GM21529 (cell line): ENCODE results near the gene LTBP1.
"Not testable (repeated sequence)": the region's sequence is repeated elsewhere in the genome, so short reads cannot be mapped to it uniquely, and the experiment has no call there.

Experiments used
- ATAC-seq: cut with Tn5 transposase; IDR thresholded peaks from one replicate; pipeline ENCODE4 v1.9.1; 2021; ENCODE audit not compliant: unreplicated experiment

Gene LTBP1

DNA sequence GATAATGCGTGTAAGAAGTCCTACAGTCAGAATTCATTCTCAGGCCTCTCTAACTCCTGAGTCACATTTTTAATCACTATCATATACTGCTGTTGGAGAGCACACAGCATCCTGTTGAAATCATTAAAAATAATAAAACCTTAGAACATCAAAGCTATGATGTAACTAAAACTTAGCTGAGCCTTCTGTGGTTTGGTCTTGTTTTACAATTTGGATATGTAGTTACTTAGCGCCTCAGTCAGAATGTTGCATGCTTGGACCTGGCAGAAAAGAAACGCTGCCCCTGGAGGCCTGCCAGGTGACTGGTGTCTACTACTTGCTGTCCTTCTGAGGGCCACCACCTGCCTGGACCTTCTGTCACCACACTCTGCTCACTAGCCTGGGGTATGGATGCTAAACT, 268.5 kb downstream of the LTBP1 start:
- no peak for ATAC-seq

DNA sequence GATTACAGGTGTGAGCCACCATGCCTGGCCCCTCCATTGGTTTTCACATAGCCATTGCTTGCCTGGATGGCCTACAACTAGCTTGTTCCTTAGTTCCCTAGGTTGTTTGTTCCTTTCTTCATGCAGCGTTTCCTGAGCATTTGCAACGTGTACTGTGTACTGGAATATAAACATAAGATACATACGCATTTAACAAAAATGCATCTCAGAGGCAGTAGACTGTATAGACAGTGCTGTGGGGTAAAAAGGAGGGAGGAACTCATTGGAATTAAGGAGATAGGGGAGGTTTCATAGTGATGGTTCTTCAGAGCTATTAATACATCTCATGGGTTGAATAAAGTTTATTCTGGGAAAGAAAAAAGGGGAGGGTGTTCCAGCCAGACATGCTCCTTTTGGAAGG, 269.2 kb downstream of the LTBP1 start:
- no peak for ATAC-seq

DNA sequence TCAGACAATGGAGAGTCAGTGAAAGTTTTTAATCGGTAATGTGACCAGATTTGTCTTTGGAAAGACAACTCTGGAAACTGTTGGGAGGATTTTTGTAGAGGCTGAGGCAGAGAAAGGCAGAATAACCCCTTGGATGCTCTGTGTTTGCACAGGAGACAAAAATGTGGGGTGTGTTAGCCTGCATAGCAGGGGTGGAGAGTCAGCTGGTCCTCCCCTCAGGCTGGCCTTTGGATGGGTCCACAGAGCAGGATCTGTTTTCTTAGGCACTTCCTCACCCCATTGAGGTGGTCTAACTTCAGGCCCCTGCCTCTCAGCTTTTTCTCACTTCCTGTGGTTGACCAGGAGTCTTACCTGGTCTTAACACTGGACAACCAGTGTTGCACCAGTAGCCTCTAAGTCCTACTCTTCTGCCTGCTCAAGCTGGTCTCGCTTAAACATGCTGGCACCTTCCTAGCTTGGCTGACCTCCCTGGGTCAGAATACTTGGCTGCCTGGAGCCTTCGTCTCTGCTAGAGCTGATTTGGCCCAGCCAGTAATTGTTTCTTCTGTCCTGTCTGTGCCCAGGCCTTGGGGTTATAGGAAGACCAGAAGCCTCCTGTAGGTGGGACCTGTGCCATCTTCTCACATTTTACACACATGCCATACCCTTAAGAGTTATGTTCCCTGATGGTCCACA, 269.9 kb downstream of the LTBP1 start:
- no peak for ATAC-seq

DNA sequence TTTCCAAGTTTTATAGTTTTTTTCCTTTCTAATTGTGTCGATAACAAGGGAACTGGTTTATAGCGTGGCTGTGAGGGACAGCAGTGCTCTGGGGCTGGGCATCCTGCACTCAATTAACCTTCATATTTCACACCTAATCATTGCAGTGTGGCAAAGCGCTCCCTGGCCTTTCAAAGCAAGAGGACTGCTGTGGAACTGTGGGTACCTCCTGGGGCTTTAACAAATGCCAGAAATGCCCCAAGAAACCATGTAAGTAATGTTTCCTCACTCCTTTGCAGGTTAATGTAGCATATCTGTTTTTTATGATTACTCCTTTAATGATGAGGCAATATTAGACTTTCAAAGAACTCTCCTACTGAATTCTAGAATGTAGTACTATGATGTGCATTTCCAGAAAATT, 270.7 kb downstream of the LTBP1 start:
- ATAC-seq, result no peak

DNA sequence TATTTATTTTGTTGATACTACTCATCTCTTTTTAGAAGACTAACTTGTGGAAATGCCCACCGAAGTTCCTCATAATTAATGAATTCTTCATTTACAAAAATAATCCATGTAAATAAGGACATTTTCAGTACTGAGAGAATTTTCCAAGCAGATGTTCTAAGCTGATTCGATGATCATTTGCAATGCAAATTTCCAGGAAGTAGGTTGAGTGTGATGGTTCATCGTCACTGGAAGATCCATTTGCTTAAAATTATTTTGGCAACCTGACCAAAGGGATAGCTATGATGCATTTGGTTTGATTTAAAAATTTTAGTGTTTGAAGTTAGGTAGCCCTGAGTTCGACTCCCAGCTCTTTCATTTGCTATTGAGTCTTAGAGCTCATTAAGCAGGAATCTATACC, 272.4 kb downstream of the LTBP1 start:
- ATAC-seq, result no peak

DNA sequence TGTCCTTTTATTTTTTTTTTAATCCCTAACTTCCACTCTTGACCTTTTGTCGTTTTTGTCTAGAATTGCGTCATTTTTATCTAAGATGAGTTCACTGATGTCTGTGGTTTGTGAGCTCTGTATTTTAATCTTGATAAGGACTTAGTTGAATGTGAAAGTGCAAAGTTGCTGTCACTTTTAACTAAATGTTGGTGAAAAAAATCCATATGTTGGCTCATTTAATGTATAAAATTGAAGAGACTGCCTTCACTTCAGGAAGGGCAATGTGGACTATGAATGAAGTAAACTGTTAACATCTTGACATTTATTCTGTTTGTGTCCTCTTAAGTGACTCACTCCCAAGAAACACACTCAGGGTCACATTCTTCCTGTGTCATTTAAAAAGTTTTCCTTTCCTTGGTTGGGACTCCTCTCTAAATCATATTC, 273.1 kb downstream of the LTBP1 start:
- ATAC-seq, result no peak

DNA sequence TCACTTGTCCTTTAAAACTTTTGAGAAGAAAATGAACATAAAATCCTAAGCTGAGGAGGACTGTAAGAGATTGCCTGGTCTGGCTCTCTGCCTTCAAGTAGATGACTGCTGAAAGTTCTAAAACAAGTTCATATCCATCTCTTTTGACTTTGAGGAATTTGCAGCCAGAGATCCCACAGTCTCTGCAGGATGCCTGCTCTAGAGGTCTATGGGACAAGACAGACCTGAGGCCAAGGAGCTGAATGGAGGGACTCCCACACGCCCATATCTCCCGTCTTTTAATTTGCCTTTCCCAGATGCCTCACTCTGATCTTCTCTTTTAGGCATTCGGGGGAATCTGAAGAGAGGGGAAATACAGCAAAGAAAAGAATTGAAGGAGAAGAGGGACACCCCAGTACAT, 273.8 kb downstream of the LTBP1 start:
- no peak for ATAC-seq

DNA sequence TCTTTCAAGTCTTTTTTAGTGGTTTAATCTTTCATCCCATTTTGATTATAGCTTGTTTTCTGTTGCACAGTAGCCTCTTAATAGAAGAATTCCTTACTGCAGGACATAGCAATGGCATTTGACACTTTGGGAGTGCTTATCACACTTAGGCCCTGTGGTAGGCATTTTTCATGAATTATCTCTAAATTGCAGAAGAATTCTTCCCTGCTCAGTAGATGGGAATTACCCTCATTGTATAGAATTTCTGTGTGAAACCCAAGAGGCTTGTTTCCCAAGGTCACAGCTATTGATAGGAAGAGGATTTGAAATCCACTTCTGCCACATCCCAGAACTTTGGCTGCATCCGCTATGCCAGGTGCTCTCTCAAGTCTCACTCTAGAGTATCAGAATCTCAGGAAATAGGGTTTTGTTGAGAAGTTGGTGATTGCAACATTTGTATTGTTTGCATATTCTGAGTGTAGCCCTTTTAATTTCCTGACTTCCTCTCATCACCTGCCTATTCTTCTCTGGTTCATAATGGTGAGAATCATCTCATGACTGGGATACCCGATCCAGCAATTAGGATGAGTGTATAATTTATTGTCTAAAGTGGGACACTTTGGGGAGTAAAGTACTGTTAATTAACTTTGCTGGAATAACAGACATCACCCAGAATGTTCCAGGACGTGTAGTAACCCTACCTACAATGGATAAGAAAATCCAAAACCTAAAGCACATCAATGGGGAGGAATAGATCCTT, 274.5 kb downstream of the LTBP1 start:
- ATAC-seq, result no peak

DNA sequence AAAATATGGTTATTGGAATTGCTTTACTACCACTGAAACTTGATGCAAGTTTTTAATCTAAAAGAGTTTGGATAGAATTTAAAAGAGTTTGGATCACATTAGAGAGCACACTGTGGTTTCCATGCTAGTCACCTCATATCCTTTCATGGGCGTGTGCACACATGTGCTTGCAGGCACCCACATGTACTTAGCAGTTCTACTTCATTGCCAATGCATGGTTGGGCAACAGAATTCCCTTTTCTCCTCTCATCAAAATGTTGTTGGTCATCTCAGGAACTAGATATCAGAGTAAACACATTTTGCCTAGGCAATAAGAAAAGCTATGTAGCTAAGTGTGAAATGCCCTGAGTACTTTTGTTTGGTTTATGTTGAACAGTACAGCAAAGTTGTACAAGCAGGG, 275.6 kb downstream of the LTBP1 start:
- no peak for ATAC-seq

DNA sequence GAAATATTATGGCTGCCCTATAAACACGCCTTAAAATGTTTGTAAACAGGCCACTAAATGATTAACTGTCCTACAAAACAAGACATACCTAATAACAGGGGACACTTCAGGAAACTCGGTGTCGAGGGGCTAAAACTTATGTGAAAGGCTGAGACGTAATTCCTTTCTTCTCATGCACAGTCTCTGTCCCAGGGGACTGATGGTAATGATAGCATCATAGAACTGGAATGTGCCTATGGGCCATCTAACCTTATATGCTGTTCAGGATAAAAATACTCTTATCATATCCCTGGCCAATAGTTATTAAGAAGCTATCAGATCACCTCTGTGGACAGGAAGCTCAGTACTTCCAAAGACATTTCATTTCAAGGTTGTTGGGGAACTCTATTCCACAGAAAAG, 277.1 kb downstream of the LTBP1 start:
- ATAC-seq, result no peak

DNA sequence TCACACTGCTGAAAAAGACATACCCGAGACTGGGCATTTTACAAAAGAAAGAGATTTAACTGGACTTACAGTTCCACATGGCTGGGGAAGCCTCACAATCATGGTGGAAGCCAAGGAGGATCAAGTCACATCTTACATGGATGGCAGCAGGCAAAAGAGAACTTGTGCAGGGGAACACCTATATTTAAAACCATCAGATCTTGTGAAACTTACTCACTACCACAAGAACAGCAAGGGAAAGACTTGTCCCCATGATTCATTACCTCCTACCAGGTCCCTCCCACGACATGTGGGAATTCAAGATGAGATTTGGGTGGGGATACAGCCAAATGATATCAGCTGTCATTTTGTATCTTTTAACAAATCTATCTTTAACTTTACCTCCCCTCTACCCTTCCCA, 278.6 kb downstream of the LTBP1 start:
- no peak for ATAC-seq

DNA sequence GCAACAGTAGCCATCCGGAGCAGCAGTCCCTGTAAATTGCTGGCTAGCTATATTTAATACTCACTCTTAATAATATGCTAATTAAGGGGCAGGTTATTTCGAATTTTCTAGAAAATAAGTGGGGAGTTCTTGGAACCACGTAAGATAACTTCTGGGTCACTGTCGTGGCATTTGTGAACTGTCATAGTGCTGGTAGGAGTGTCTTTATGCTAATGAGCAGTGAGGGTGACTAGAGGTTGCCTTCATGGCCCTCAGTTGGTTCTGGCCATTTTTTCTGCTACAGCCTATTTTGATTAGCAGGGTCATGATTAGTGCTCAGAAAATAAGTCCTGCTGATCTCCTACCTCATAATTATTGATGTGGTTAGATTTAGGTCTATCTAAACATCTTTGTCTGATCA, 279.8 kb downstream of the LTBP1 start:
- no peak for ATAC-seq

DNA sequence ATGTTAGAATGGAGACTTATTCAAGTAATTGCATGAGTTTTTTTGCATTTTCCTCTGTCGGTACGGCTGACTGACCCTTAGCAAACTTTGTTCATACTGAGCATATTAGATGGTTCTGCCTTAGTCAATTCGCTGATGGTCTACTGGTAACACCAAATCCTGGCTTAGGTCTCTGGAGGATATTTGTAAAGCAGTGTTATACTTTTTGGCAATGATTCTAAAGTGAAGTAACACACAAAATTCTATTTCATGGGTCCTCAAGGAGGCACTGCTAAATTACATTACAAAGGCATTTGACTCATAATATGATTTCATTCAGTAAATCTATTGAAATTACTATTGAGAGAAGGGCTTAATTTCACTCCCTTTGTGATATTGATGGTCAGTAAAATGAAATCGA, 282.9 kb downstream of the LTBP1 start:
- ATAC-seq, result no peak

DNA sequence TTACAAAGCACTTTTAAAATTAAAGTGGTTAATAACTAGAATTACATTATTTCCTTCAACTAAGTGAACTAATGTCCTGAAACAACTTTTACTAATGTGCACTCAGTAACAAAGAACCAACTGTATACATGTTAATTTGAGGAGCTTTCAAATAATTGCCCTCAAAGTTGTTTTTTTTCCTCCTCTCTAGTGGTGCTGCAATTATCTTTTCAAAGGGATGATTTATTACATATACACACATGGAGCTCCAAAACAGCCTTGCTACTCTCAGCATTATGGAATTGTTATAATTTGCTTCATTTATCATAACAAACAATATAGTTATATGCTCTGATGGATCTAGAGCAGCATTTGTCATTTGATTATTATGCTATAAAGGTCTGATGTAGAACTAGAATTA, 283.4 kb downstream of the LTBP1 start:
- no peak for ATAC-seq

DNA sequence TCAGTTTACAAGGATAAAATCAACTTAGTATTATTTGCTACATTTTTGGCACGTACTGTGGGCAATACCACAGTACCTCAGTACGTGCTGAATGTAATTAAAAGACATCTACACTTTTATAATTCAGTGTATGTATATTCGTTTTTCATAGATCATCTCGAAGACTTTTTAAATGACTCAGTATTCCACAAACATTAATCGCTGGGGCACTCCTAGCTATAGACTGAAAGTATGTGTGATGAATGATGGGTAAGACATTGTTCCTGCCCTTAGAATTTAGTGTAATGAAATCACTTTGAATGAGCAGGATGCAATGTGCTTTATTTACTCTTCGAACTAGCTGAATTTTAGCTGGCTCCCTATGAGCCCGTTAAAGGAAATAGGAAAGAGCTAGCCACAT, 284.1 kb downstream of the LTBP1 start:
- ATAC-seq, result no peak

DNA sequence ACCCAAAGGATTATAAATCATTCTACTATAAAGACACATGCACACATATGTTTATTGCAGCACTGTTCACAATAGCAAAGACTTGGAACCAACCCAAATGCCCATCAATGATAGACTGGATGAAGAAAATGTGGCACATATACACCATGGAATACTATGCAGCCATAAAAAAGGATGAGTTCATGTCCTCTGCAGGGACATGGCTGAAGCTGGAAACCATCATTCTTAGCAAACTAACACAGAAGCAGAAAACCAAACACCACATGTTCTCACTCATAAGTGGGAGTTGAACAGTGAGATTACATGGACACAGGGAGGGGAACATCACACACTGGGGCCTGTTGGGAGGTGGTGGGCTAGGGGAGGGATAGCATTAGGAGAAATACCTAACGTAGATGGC, 288.8 kb downstream of the LTBP1 start:
- ATAC-seq, result not testable (repeated sequence)

DNA sequence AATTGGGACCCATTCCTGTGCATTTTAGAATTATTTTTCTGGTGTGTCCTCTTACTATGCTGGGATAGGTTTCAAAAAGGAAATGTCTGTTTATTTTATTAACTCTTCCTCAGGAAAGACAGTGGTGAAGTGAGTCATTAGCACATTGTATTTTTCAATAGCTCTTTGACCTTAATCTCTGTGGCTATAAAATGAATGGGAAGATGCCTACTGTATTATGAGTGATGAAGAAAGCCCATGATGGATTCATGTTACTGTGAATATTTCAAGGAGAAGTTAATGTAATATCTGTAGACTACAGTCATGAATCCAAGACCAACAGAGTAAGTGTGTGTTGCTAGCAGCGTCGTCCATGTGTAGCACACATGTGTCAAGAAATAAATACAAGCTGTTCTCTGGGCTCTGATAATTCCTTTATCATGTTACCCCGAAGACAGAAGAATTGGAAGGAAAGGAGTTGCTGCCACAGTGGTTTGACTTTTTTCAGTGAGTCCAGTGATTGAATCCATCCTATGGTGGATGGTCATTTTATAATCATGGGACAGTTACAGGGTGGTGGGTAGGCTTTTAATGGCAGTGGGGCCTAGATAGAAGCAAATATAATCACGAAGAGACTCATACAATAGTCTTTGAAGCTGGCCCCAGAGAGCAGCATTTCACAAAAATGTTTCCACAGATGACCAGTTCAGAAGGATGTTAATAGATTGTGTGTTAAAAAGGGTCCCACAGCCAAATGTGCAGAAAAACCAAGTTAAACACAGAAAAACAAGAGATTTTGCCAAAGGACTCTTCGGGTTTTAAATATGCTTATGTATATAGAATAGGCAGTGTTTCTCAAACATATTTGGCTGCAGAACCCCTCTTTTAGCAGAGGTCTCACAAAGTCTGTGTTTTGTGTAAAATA, 290.0 kb downstream of the LTBP1 start:
- ATAC-seq, result no peak

DNA sequence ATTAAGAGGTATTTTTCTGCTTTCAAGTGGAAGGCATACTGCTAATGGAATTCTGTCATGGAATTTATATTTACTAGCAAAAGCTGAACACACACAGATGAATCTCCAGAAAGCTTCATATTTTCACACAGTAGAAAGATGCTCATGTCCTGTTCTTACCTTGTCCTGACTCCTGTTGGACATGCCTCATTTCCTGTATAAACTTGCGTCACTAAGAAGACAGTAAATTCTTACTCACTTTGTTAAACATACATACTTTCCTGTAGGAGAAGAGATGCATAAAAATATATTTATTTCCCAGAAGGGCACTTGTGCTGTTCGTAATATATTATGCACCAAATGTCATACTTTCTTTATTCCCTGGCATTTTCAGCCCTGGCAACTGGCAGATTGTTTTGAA, 291.4 kb downstream of the LTBP1 start:
- no peak for ATAC-seq

DNA sequence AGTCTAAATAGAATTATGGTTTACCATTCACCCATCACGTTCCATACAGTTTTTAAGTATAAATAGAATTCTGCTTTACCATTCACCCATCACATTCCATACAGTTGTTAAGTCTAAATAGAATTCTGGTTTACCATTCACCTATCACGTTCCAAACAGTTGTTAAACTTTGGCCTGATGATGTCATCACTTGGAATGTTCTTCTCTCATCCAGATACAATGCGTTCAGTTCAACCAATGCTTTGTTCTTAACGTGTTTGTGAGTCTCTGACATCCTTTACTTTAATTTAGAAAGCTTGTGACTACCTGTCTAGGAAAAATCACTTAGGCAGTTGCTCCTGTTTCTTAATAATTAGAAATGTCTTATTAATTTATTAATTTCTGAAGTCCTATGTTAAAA, 293.4 kb downstream of the LTBP1 start:
- ATAC-seq, result no peak

DNA sequence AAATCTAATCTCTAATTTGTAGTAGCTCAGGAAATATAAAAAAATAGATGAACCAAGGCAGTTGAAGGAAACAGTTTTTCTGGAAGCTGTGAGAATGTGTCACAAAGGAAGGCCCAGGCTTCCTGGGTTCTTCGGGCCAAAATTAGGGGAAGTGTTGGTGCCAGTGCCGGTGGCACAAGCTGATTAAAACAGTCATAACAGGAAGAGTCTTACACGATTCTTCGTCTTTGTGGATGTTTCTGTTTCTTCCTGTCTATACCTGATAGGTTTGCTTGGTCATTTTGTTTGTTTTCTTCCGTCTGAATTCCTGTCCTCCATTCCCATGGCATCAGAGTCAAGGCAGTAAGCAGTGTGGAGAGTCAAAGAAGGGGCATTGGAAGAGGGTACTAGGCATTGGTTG, 294.3 kb downstream of the LTBP1 start:
- ATAC-seq, result no peak

DNA sequence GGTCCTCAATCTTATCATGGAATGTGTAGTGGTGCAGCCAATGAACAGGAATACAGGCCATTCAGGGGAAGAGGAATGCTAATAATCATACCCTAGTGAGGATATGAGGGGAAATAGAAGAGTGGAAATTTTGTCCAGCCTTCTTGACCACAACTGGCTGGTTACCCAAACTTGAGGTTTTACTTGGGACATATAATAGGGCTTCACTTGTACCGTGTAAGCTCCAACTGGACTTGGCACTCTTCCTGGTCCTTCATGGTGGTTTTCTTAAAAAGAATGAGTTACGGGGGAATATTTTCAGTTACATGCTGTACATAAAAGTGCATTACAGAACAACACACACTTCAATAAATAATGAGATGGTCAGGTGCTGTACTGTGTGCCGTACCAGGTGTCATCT, 294.8 kb downstream of the LTBP1 start:
- ATAC-seq, result no peak

DNA sequence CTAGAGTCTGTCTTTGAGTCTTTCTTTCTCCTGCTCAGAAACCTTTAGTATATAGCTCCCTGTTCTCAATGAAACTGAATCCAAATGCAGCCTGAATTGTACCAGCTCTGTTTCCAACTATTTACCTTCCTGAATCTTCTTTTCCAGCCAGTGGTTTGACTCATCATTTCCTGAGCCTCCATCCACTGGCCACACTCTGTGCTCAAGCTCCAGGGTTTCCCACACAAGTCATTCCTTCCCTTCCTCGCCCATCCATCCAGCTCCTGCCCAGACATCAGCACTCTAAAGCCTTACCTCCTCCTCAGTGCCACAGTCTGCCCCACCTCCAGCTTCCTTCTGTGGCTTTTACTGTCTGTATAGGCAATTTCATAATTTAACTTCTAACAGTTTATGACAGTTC, 296.1 kb downstream of the LTBP1 start:
- ATAC-seq, result no peak
